T-helper 2 cell treated with Interferon-gamma antibody and Interleukin-4, amounts not matched to agents 5 μg/mL and 100 μg/mL, for 36 hours (primary cell): ENCODE data around the gene TBX19.

Experiments
- DNase-seq: peaks from one replicate; pipeline ENCODE4 v3.0.0; 2021; ENCODE audit warnings: low spot score
- H3K27ac Mint-ChIP-seq: one replicate; pipeline ENCODE4 v1.8.0; 2021; ENCODE audit warnings: mild to moderate bottlenecking, mixed read lengths
- H3K27me3 Mint-ChIP-seq: one replicate; pipeline ENCODE4 v1.8.0; 2021; ENCODE audit warnings: low read depth, mixed read lengths
- H3K36me3 Mint-ChIP-seq: one replicate; pipeline ENCODE4 v1.8.0; 2021; ENCODE audit warnings: low read depth, mixed read lengths
- H3K4me1 Mint-ChIP-seq: one replicate; pipeline ENCODE4 v1.8.0; 2021; ENCODE audit warnings: low read depth, mixed read lengths
- H3K4me3 Mint-ChIP-seq: one replicate; pipeline ENCODE4 v1.8.0; 2022; ENCODE audit warnings: mild to moderate bottlenecking, moderate library complexity, mixed read lengths
- H3K9me3 Mint-ChIP-seq: one replicate; pipeline ENCODE4 v1.8.0; 2021; ENCODE audit warnings: mixed read lengths

Gene TBX19

GRCh38 chr1:168261390-168261789 is 19.3 kb upstream of the TBX19 start:
- H3K4me1 Mint-ChIP-seq: peaks cover 8% of the 10 kb centered on the region
- H3K27ac Mint-ChIP-seq: no peak overlapping the region
- H3K4me3 Mint-ChIP-seq: no peak overlapping the region
- no peaks in the 10 kb centered on the region for H3K27me3 Mint-ChIP-seq
- peaks cover 22% of the 10 kb centered on the region for H3K9me3 Mint-ChIP-seq
- DNase-seq: no peak
- H3K36me3 Mint-ChIP-seq: peaks cover 38% of the 10 kb centered on the region

DNA sequence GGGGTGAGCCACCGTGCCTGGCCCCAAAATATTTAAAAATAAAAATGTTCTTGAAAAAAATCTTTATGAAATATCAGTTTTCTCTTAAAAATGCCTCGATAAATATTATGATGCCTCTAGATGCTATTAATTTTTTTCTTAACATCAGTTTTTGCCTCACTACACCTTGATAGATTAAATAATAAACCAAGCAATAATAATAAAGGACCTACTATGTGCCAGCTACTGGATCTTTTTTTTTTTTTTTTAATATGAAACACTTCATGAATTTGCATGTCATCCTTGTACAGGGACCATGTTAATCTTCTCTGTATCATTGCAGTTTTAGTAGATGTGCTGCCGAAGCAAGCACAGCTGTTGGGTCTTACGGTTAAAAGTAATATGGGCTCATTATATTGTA is 17.5 kb upstream of the TBX19 start:
- Mint-ChIP-seq H3K9me3 (peaks cover 11% of the 10 kb centered on the region), H3K4me3 (no peak overlapping the region), H3K36me3 (peaks cover 23% of the 10 kb centered on the region), H3K4me1 (peaks cover 8% of the 10 kb centered on the region), H3K27me3 (no peaks in the 10 kb centered on the region), H3K27ac (no peak overlapping the region)
- no peak for DNase-seq

- Mint-ChIP-seq H3K4me3 (no peak overlapping the region), H3K27ac (no peak overlapping the region), H3K4me1 (peaks cover 8% of the 10 kb centered on the region), H3K9me3 (peaks cover 11% of the 10 kb centered on the region), H3K36me3 (peaks cover 18% of the 10 kb centered on the region), H3K27me3 (no peaks in the 10 kb centered on the region)
- no peak for DNase-seq
Measured at GRCh38 chr1:168264296-168264695, 16.4 kb upstream of the TBX19 start.

DNA sequence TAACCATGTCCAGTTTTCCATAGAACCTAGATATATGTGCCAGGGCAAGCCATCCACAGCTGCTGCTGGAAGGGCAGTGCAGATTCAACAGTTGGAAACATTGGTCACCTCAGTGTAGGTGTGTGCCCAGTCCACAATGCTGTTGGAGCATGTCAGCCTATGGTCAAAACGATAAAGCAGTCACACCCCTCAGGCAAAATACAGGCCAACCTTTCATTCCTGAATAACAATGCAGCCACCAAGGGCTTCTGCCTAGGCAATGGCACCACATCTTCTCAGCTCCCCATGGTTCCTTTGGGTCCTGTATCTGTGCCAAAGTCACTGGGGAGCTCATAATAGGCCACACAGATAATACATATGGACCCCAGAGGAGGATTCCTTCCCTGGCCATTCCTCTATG is 15.1 kb upstream of the TBX19 start:
- no peak overlapping the region for H3K27ac Mint-ChIP-seq
- no peaks in the 10 kb centered on the region for H3K27me3 Mint-ChIP-seq
- peaks cover 11% of the 10 kb centered on the region for H3K9me3 Mint-ChIP-seq
- DNase-seq: no peak
- no peak overlapping the region for H3K4me3 Mint-ChIP-seq
- peaks cover 18% of the 10 kb centered on the region for H3K36me3 Mint-ChIP-seq
- peaks cover 8% of the 10 kb centered on the region for H3K4me1 Mint-ChIP-seq

GRCh38 chr1:168266644-168267186 is 14.0 kb upstream of the TBX19 start:
- Mint-ChIP-seq H3K27me3 (no peaks in the 10 kb centered on the region), H3K4me3 (no peak overlapping the region)
- no peak for DNase-seq

DNA sequence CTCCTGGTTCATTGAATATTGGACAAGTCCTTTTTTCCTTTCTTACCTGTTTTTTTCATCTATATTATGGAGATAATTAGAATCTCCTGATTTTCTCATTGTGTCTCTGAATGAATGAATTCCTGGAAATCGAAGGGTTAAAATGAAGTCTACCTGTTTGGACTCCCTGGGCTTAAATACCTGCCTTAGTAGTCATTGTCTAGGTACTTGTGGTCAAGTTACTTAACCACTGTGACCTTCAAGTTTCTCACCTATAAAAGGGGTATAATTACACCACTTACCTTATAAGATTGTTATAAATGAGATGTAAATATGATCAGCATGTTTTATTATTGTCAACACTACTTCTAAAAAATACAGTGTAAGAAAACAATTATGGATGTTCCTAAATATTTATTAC is 9.0 kb upstream of the TBX19 start:
- Mint-ChIP-seq H3K9me3 (peaks cover 9% of the 10 kb centered on the region), H3K36me3 (peaks cover 9% of the 10 kb centered on the region), H3K4me3 (no peak overlapping the region), H3K27me3 (no peaks in the 10 kb centered on the region), H3K27ac (no peak overlapping the region), H3K4me1 (peaks cover 7% of the 10 kb centered on the region)
- DNase-seq: no peak

More at GRCh38 chr1:168266644-168267186, 14.0 kb upstream of the TBX19 start:
- no peak overlapping the region for H3K27ac Mint-ChIP-seq
- peaks cover 20% of the 10 kb centered on the region for H3K36me3 Mint-ChIP-seq
- H3K9me3 Mint-ChIP-seq: peaks cover 11% of the 10 kb centered on the region
- peaks cover 1% of the 10 kb centered on the region for H3K4me1 Mint-ChIP-seq

DNA sequence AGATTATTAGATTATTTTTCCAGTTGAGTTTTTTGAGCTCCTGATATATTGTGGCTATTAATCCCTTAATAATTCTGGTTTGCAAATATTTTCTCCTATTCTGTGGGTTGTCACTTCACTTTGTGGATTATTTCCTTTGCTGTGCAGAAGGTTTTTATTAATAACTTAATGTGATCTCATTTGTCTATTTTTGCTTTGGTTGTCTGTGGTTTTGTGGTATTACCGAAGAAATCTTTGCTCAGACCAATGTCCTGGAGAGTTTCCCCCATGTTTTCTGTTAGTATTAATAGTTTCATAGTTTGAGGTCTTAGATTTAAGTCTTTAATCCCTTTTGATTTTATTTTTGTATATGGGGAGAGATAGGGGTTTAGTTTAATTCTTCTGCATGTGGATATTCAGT is 7.1 kb upstream of the TBX19 start:
- peaks cover 7% of the 10 kb centered on the region for H3K4me1 Mint-ChIP-seq
- H3K36me3 Mint-ChIP-seq: peaks cover 9% of the 10 kb centered on the region
- H3K27me3 Mint-ChIP-seq: no peaks in the 10 kb centered on the region
- peaks cover 17% of the 10 kb centered on the region for H3K9me3 Mint-ChIP-seq
- no peak for DNase-seq
- H3K27ac Mint-ChIP-seq: no peak overlapping the region
- H3K4me3 Mint-ChIP-seq: no peak overlapping the region

DNA sequence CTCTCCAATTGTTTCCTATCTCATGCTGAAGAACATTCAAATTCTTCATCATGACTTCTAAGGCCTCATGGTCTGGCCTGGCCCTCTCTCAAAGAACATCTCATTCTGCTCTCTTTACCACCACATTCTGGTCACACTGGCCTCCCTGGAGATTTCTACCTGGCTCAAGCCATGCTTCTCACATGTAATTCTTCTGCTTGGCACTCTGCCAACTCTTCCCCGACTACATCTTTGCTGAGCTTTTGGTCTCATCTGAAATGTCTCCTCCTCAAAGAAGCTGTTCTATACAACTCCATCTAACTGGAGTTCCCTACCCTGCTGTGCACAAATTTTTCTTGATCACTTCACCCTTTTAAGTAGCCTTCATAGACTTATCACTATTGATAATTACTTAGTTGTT is 1.4 kb upstream of the TBX19 start:
- Mint-ChIP-seq H3K27me3 (no peaks in the 10 kb centered on the region), H3K4me1 (peaks cover 3% of the 10 kb centered on the region), H3K9me3 (peaks cover 11% of the 10 kb centered on the region), H3K27ac (no peak overlapping the region), H3K4me3 (no peak overlapping the region), H3K36me3 (peaks cover 6% of the 10 kb centered on the region)
- no peak for DNase-seq

GRCh38 chr1:168281603-168282325 is 1.1 kb downstream of the TBX19 start:
- no peak for DNase-seq
- Mint-ChIP-seq H3K36me3 (peaks cover 3% of the 10 kb centered on the region), H3K4me3 (no peak overlapping the region), H3K4me1 (peaks cover 17% of the 10 kb centered on the region), H3K27ac (no peak overlapping the region), H3K9me3 (peaks cover 7% of the 10 kb centered on the region), H3K27me3 (no peaks in the 10 kb centered on the region)

- peaks cover 24% of the 10 kb centered on the region for H3K4me1 Mint-ChIP-seq
- peaks cover 3% of the 10 kb centered on the region for H3K36me3 Mint-ChIP-seq
- no peak overlapping the region for H3K4me3 Mint-ChIP-seq
- no peaks in the 10 kb centered on the region for H3K27me3 Mint-ChIP-seq
- H3K9me3 Mint-ChIP-seq: no peaks in the 10 kb centered on the region
- H3K27ac Mint-ChIP-seq: no peak overlapping the region
- no peak for DNase-seq
Measured at GRCh38 chr1:168285521-168285790, 4.8 kb downstream of the TBX19 start.

- H3K4me3 Mint-ChIP-seq: no peak overlapping the region
- DNase-seq: no peak
- no peaks in the 10 kb centered on the region for H3K27me3 Mint-ChIP-seq
- H3K9me3 Mint-ChIP-seq: no peaks in the 10 kb centered on the region
- H3K27ac Mint-ChIP-seq: no peak overlapping the region
- peaks cover 25% of the 10 kb centered on the region for H3K4me1 Mint-ChIP-seq
- peaks cover 3% of the 10 kb centered on the region for H3K36me3 Mint-ChIP-seq
Measured at GRCh38 chr1:168285971-168286927, 5.6 kb downstream of the TBX19 start.

DNA sequence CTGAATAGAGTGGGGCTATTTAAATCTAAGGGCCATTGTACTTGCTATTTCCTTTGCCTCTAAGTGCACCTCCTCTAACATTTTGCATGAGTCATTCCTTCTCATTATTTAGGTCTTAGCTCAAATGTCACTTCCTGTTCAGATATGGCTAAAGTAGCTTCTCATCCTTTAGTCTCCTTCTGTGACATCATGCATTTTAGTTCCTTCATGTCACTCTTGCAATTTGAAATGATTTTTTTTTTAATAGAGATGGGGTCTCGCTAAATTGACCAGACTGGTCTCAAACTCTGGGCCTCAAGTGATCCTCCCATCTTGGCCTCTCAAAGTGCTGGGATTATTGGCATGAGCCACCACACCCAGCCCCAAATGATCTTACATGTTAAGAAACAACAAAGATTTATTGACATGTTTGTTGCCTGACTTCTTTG is 6.6 kb downstream of the TBX19 start:
- Mint-ChIP-seq H3K4me1 (peaks cover 25% of the 10 kb centered on the region), H3K27ac (peak overlapping the region; percentile 33), H3K36me3 (peaks cover 3% of the 10 kb centered on the region), H3K27me3 (no peaks in the 10 kb centered on the region), H3K9me3 (no peaks in the 10 kb centered on the region), H3K4me3 (no peak overlapping the region)
- DNase-seq: no peak

- no peak for DNase-seq
- no peak overlapping the region for H3K4me3 Mint-ChIP-seq
- H3K27me3 Mint-ChIP-seq: no peaks in the 10 kb centered on the region
- peaks cover 25% of the 10 kb centered on the region for H3K4me1 Mint-ChIP-seq
- no peak overlapping the region for H3K27ac Mint-ChIP-seq
- peaks cover 3% of the 10 kb centered on the region for H3K36me3 Mint-ChIP-seq
- H3K9me3 Mint-ChIP-seq: no peaks in the 10 kb centered on the region
Measured at GRCh38 chr1:168288311-168289052, 7.8 kb downstream of the TBX19 start.
